ENCODE results near the gene MAD2L1BP.
A peak's percentile ranks its signal among the peaks of the same experiment; 100 is the strongest.
"Not testable (repeated sequence)": the region's sequence is repeated elsewhere in the genome, so short reads cannot be mapped to it uniquely, and the experiment has no call there.

The MAD2L1BP gene

DNA sequence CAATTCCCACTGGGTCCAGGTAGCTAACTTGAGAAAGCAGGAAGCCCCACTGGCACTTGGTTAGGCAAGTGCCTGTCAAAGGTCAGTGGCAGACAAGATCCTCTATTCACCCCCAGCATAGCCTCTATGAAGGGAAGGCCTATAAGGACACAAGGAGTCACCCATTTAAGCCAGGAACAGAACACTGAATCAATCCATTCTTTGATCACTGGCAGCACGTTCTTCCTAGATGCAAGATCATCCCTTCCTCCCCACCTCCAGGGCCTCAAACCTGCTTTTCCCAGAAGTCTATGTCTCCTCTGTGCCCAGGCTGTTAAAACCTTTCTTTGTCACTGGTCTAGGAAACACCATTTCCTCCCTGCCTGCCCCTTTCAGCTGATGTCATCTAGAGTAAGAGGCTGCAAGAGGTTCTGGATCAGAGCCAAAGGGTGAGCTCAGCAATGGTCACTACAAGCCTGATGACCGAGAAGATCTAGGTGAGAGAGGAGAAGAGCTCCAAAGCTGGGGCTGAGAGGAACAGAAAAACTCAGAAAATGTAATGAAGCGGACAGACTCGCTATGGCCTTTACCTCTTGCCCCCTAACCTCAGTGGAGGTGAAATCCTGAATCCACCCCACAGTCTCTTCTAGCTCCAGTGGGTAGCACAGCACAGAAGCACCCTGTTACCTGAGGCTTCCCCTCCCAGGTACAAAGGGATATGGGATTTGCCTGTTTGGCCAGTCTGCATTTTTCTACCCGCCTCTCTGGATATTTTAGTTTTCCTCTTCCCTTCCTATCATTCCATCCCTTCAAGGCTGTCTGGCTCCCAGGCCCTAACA, 8.4 kb upstream of the MAD2L1BP start:
- no peak for DNase-seq (ENCODE audit: low read depth in 2 of 2)

GRCh38 chr6:43628393-43629103, 7.1 kb upstream of the MAD2L1BP start:
- peak; percentile 25 to 34 for DNase-seq (ENCODE audit: low read depth in 2 of 2)

DNA sequence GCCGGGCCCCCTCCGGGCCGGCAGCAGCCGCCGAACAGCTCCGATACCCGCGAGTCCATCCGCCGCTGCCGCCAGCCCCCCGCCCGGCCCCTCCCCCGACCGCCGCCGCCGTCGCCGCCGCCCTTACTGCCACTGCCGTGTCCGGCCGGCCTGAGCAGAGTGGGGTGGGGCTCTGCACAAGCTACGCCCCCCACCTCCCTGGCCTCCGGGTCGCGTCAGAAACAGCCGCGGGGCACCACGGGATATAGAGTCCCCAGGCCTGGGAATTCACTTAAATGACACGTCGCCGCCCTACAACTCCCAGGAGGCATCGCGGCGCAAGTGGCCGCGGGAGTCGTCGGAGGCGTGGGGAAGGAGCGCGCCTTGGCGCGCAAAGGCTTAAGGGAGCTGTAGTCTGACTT, 6.5 kb upstream of the MAD2L1BP start, which contains the start of gene GTPBP2:
TSS of gene GTPBP2 (minus strand) at position 161 of the 401 bp plus-strand sequence. CDS start at position 59, 102 bp downstream.
- peak; percentile 96 to 97 for DNase-seq (ENCODE audit: low read depth in 2 of 2)

DNA sequence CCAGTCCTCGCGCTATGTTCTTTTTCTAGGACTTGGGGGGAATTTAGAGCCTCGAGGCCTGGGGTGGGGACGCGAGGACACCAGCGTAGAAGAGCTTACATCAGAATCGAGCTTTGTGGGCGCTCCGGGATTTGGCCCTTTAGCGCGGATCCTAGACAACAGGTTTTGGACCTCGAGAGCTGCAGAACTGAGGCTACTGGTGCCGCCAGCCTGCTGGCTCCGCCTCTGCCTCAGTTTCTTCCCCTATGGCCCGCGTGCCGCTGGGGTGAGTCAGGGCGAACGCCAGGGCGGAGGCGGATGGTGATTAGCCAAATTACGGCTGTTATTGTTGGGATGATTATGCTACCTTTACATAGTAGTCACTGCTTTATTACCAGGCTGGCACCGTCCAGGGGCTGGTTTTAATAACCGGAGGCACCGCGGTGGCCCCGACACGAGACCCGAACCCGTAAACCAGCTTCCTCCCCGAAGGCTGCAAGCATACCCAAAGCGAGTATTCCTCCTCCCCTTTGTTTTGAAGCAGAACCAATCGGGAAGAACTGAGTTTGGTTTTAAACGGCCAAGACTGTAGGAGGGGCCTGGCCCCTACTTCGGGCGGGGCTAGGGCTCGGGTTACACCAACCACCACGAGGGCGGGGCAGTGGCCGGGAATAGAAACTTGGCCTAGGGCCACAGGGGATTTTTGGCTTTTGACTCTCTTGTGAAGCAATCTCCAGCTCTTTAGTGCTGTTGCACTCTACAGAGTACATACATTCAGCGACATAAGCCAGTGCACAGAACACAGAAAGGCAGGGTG, 5.9 kb upstream of the MAD2L1BP start:
- DNase-seq (ENCODE audit: low read depth in 2 of 2): peak; percentile 84 to 88

- DNase-seq (ENCODE audit: low read depth in 2 of 2): no peak
These were observed 4.5 kb upstream of the MAD2L1BP start for GRCh38 chr6:43630980-43631619.

DNA sequence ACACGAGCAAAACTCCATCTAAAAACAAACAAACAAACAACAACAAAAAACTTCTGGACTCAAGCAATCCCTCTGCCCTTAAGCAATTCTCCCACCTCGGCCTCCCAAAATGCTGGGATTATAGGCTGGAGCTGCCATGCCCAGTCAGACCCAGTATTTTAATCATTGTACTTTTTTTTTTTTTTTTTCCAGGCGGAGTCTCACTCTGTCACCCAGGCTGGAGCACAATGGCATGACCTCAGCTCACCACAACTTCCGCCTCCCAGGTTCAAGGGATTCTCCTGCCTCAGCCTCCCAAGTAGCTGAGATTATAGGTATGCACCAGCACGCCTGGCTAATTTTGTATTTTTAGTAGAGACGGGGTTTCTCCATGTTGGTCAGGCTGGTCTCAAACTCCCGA, 2.6 kb upstream of the MAD2L1BP start:
- DNase-seq (ENCODE audit: low read depth in 2 of 2): not testable (repeated sequence)

DNA sequence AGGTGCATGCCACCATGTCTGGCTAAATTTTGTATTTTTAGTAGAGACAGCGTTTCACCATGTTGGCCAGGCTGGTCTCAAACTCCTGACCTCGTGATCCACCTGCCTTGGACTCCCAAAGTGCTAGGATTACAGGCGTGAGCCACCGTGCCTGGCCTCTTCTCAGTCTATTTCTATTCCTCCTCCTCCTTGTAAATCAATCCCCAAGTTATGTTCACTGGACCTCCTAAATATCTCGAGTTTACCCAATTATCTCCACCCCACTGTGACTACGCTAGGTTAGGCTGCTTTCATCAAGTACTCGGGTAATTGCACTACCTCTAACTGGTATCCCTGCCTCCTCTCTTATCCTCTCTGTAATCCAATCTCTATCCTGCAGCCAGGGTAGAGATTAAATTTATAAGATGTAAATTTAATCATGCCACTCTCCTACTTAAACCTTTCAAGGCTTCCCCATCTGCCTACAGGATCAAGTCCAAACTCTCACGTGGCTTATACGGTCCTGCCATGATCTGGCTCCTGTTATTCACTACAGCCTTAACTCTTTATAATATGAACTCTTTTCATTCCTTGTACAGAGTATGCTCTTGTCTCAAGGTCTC, 837 bp upstream of the MAD2L1BP start:
- DNase-seq (ENCODE audit: low read depth in 2 of 2): no peak

DNA sequence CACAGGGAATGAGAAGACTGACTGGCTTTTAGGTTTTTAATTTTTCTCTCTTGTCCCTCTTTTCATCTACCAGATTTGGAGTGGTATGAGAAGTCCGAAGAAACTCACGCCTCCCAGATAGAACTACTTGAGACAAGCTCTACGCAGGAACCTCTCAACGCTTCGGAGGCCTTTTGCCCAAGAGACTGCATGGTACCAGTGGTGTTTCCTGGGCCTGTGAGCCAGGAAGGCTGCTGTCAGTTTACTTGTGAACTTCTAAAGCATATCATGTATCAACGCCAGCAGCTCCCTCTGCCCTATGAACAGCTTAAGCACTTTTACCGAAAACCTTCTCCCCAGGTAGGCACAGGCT, 644 bp downstream of the MAD2L1BP start:
- no peak for DNase-seq (ENCODE audit: low read depth in 2 of 2)

GRCh38 chr6:43639984-43640800, 4.6 kb downstream of the MAD2L1BP start:
- DNase-seq (ENCODE audit: low read depth in 2 of 2): no peak

GRCh38 chr6:43644940-43645612, 9.4 kb downstream of the MAD2L1BP start, which contains the start of gene RSPH9:
Gene RSPH9 (plus strand): TSS chr6:43645036. CDS start chr6:43645099, 63 bp downstream.
- peak; percentile 41 to 61 for DNase-seq (ENCODE audit: low read depth in 2 of 2)

GRCh38 chr6:43645613-43645964, 9.9 kb downstream of the MAD2L1BP start:
- DNase-seq (ENCODE audit: low read depth in 2 of 2): no peak

GRCh38 chr6:43647613-43648012, 12.0 kb downstream of the MAD2L1BP start:
- DNase-seq (ENCODE audit: low read depth in 2 of 2): no peak

GRCh38 chr6:43648248-43648647, 12.6 kb downstream of the MAD2L1BP start:
- DNase-seq (ENCODE audit: low read depth in 2 of 2): no peak

- not testable (repeated sequence) for DNase-seq (ENCODE audit: low read depth in 2 of 2)
These were observed 17.2 kb downstream of the MAD2L1BP start for GRCh38 chr6:43652822-43653221.

DNA sequence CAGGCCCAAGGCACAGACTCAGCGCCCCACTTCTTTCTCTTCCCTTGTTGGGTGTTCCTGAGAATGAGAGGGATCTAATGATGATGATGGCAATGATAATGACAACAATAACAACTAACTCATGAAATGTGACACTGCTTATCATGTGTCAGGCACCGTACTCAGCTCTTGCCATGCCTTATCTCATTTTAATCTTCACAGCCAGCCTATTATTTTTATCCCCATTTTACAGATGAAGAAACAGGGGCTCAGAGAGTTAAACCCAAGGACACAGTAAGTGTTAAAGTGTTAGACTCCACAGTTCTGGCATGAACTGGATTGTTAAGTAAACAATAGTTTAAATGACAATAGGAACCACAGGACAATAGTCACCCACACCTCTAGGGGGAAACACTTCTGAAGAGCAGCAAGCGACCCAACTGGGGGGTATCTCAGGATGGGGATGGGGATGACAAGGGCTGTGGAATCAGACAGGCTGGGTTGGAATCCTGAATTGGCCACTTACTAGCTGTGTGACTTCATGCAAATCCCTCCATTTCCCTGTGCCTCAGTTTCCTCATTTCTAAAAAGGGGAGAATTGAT, 21.7 kb downstream of the MAD2L1BP start:
- DNase-seq (ENCODE audit: low read depth in 2 of 2): no peak

GRCh38 chr6:43658161-43658560, 22.5 kb downstream of the MAD2L1BP start:
- no peak for DNase-seq (ENCODE audit: low read depth in 2 of 2)

DNA sequence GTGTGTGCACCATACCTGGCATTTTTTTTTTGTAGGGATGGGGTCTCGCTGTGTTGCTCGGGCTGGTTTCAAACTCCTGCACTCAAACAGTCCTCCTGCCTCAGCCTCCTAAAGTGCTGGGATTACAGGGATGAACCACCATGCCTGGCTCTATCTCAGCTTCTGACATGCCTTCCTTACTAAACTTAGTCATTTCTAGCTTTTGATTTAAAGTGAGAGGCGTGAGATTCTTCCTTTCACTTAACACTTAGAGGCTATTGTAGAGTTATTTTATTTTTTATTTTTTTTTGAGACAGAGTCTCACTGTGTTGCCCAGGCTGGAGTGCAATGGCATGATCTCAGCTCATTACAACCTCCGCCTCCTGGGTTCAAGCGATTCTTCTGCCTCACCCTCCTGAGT, 27.3 kb downstream of the MAD2L1BP start:
- DNase-seq (ENCODE audit: low read depth in 2 of 2): not testable (repeated sequence)

GRCh38 chr6:43665376-43665775, 29.7 kb downstream of the MAD2L1BP start:
- no peak for DNase-seq (ENCODE audit: low read depth in 2 of 2)

DNA sequence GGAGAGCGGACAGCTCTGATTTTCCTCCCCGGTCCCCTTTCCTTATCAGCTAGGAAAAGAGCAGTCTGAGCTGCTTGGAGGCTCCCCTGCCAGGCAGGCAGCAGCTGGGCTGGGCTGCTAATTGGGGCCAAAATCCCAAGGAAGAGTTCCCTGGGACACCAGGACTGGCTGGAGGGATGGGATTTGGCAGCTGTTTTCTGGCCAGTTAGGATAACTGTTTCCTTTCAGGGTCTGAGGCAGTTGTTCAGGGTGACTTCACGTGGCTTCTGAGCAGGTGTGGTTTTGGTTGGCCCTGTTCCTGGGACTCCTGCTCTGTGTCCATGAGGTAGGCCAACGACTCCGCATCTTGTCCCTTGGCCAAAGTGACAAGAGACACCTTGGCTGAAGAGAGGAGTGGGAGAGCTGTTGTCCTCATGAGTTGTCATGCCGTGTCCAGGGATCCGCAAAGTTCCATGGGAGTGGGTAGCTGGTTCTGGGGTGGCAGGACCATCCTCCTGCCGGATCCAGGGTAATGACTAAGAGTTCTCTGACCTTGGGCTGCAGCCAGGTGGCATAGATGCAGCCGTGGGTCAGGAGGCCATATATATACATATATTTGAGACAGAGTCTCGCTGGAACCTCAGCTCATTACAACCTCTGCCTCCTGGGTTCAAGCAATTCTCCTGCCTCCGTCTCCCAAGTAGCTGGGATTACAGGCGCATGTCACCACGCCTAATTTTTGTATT, 30.7 kb downstream of the MAD2L1BP start:
- no peak for DNase-seq (ENCODE audit: low read depth in 2 of 2)

Data from stimulated activated CD4-positive, alpha-beta T cell treated with anti-CD3 and anti-CD28 coated beads, Interleukin-15, amount 100 ng/mL, for 48 hours (primary cell).